ENCODE results near the gene TOMM40.

TOMM40 gene

GRCh38 chr19:44871809-44872208, 19.2 kb upstream of the TOMM40 start:
- no peak for TF ChIP-seq CTCF (IDR thresholded peaks at IDR 0.05; ENCODE audit: borderline replicate concordance, insufficient read depth, low read depth, low read length)
- no peak overlapping the region for H3K4me3 ChIP-seq (ENCODE audit: low read depth, low read length)

GRCh38 chr19:44872661-44873060, 18.4 kb upstream of the TOMM40 start:
- no peak overlapping the region for H3K4me3 ChIP-seq (ENCODE audit: low read depth, low read length)
- TF ChIP-seq CTCF (IDR thresholded peaks at IDR 0.05; ENCODE audit: borderline replicate concordance, insufficient read depth, low read depth, low read length), result no peak

- no peak for TF ChIP-seq CTCF (IDR thresholded peaks at IDR 0.05; ENCODE audit: borderline replicate concordance, insufficient read depth, low read depth, low read length)
Observed at GRCh38 chr19:44874317-44874716, 16.7 kb upstream of the TOMM40 start.

GRCh38 chr19:44875666-44876451, 15.2 kb upstream of the TOMM40 start:
- TF ChIP-seq CTCF (IDR thresholded peaks at IDR 0.05; ENCODE audit: borderline replicate concordance, insufficient read depth, low read depth, low read length), result no peak
- no peak overlapping the region for H3K4me3 ChIP-seq (ENCODE audit: low read depth, low read length)

More at GRCh38 chr19:44874317-44874716, 16.7 kb upstream of the TOMM40 start:
- no peak overlapping the region for H3K4me3 ChIP-seq (ENCODE audit: low read depth, low read length)

GRCh38 chr19:44876930-44877535, 14.0 kb upstream of the TOMM40 start:
- TF ChIP-seq CTCF (IDR thresholded peaks at IDR 0.05; ENCODE audit: borderline replicate concordance, insufficient read depth, low read depth, low read length), result no peak

GRCh38 chr19:44878120-44878865, 12.8 kb upstream of the TOMM40 start:
- no peak for TF ChIP-seq CTCF (IDR thresholded peaks at IDR 0.05; ENCODE audit: borderline replicate concordance, insufficient read depth, low read depth, low read length)
- no peak overlapping the region for H3K4me3 ChIP-seq (ENCODE audit: low read depth, low read length)

More at GRCh38 chr19:44876930-44877535, 14.0 kb upstream of the TOMM40 start:
- H3K4me3 ChIP-seq (ENCODE audit: low read depth, low read length), result no peak overlapping the region

Measured in GM12875 (cell line).